Measurements from ENCODE around the gene PIK3C3. TPM values are rescaled to one million over a fixed set of nuclear protein-coding genes. Genes with fewer than 3 reads are reported as not detected.

Gene PIK3C3
- total RNA-seq, 1 donor from 2014 or later, result 41.5 TPM

DNA sequence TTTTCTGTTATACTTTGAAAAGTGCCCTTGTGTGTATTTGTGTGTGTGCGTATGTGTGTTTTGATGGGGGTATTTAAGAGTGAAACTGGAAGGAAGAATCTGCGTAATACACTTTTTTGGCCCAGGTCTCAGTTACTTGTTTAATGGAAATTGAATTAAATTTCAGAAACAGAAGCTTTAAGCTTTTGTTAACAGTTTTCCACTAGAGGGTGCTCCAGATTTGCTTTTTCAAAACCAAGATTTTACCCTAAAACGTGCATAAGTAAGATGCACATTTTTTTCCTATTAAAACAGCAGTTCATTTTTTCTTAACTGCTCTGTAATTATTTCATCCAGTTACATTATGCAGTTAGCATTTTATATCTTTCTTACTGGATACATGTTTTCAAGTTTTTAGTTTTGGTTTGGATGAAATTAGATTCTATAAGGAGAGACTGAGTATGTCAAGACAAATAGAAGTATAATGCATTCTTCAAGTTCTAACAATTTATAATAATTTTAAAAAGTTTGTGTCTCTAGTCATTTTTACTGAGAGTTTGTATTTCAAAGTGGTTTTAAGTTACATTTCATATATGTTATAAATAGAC lies 97.2 kb downstream of the PIK3C3 start:
- DNase-seq (ENCODE audit: low read depth, low spot score), result no peak
- TF ChIP-seq, protein P1, sequence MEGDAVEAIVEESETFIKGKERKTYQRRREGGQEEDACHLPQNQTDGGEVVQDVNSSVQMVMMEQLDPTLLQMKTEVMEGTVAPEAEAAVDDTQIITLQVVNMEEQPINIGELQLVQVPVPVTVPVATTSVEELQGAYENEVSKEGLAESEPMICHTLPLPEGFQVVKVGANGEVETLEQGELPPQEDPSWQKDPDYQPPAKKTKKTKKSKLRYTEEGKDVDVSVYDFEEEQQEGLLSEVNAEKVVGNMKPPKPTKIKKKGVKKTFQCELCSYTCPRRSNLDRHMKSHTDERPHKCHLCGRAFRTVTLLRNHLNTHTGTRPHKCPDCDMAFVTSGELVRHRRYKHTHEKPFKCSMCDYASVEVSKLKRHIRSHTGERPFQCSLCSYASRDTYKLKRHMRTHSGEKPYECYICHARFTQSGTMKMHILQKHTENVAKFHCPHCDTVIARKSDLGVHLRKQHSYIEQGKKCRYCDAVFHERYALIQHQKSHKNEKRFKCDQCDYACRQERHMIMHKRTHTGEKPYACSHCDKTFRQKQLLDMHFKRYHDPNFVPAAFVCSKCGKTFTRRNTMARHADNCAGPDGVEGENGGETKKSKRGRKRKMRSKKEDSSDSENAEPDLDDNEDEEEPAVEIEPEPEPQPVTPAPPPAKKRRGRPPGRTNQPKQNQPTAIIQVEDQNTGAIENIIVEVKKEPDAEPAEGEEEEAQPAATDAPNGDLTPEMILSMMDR (conservative IDR thresholded peaks at IDR 0.05), result peak; percentile 52
- peaks cover 12% of the 10 kb centered on the region for H3K36me3 Mint-ChIP-seq (ENCODE audit: low read depth)

GRCh38 chr18:42053188-42053781 lies 98.3 kb downstream of the PIK3C3 start:
- H3K27ac Mint-ChIP-seq (ENCODE audit: unreplicated experiment), result peak overlapping the region; percentile 70
- no peaks in the 10 kb centered on the region for H3K9me3 Mint-ChIP-seq
- peak; percentile 75 for DNase-seq (ENCODE audit: low read depth, low spot score)
- no peaks in the 10 kb centered on the region for H3K27me3 Mint-ChIP-seq (ENCODE audit: low read depth)
- H3K36me3 Mint-ChIP-seq (ENCODE audit: low read depth), result peaks cover 12% of the 10 kb centered on the region
- H3K4me1 Mint-ChIP-seq, result peaks cover 16% of the 10 kb centered on the region
- H3K4me3 Mint-ChIP-seq, result no peak overlapping the region
- TF ChIP-seq, protein P1 (conservative IDR thresholded peaks at IDR 0.05), result peak; percentile 92

More for the DNA sequence above, 97.2 kb downstream of the PIK3C3 start:
- H3K9me3 Mint-ChIP-seq, result no peaks in the 10 kb centered on the region
- H3K27ac Mint-ChIP-seq (ENCODE audit: unreplicated experiment), result no peak overlapping the region
- H3K4me1 Mint-ChIP-seq, result peaks cover 16% of the 10 kb centered on the region
- H3K27me3 Mint-ChIP-seq (ENCODE audit: low read depth), result no peaks in the 10 kb centered on the region
- H3K4me3 Mint-ChIP-seq, result no peak overlapping the region

GRCh38 chr18:42064109-42064508 lies 109.1 kb downstream of the PIK3C3 start:
- no peak for DNase-seq (ENCODE audit: low read depth, low spot score)
- no peak overlapping the region for H3K27ac Mint-ChIP-seq (ENCODE audit: unreplicated experiment)
- no peak overlapping the region for H3K4me3 Mint-ChIP-seq
- no peaks in the 10 kb centered on the region for H3K9me3 Mint-ChIP-seq
- no peaks in the 10 kb centered on the region for H3K27me3 Mint-ChIP-seq (ENCODE audit: low read depth)
- TF ChIP-seq, protein P1 (conservative IDR thresholded peaks at IDR 0.05), result no peak
- peaks cover 10% of the 10 kb centered on the region for H3K4me1 Mint-ChIP-seq
- H3K36me3 Mint-ChIP-seq (ENCODE audit: low read depth), result peaks cover 15% of the 10 kb centered on the region

DNA sequence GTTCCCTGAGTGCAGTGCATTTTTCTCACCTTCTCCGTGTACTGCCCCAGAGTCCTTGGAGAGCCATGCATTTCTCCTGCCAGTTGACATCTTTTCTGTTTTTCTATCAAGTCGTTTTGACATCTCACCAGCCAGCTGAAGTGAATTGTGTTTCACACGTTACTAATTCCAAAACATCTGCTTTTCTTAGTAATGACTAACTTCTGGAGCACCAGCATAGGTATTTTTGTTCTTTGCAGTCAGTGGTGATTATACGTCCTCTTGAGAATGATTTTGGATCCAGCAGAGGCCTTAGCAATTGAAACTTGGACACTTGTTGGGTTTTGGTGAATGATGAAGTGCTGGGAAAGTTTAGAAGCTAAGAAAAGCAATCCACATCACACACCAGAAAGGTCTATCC lies 112.5 kb downstream of the PIK3C3 start:
- no peak overlapping the region for H3K27ac Mint-ChIP-seq (ENCODE audit: unreplicated experiment)
- H3K4me3 Mint-ChIP-seq, result no peak overlapping the region
- H3K4me1 Mint-ChIP-seq, result peaks cover 7% of the 10 kb centered on the region
- TF ChIP-seq, protein P1 (conservative IDR thresholded peaks at IDR 0.05), result no peak
- DNase-seq (ENCODE audit: low read depth, low spot score), result no peak
- peaks cover 15% of the 10 kb centered on the region for H3K36me3 Mint-ChIP-seq (ENCODE audit: low read depth)
- H3K9me3 Mint-ChIP-seq, result no peaks in the 10 kb centered on the region
- no peaks in the 10 kb centered on the region for H3K27me3 Mint-ChIP-seq (ENCODE audit: low read depth)

- peaks cover 7% of the 10 kb centered on the region for H3K4me1 Mint-ChIP-seq
- TF ChIP-seq, protein P1 (conservative IDR thresholded peaks at IDR 0.05), result no peak
- no peak overlapping the region for H3K4me3 Mint-ChIP-seq
- no peak for DNase-seq (ENCODE audit: low read depth, low spot score)
- peaks cover 19% of the 10 kb centered on the region for H3K36me3 Mint-ChIP-seq (ENCODE audit: low read depth)
- no peaks in the 10 kb centered on the region for H3K27me3 Mint-ChIP-seq (ENCODE audit: low read depth)
- H3K9me3 Mint-ChIP-seq, result no peaks in the 10 kb centered on the region
- peak overlapping the region; percentile 44 for H3K27ac Mint-ChIP-seq (ENCODE audit: unreplicated experiment)
These were observed 113.0 kb downstream of the PIK3C3 start for GRCh38 chr18:42068030-42068429.
